ENCODE data around the gene HBE1. TPM values are rescaled to one million over a fixed set of nuclear protein-coding genes. Genes with fewer than 3 reads are reported as not detected.

Gene HBE1
- total and polyA plus RNA-seq, 2 of the 8 experiments (the other 6 are each of a cell fraction or from before 2014, with no cell fraction given) = 0.39 TPM; not detected in 1

DNA sequence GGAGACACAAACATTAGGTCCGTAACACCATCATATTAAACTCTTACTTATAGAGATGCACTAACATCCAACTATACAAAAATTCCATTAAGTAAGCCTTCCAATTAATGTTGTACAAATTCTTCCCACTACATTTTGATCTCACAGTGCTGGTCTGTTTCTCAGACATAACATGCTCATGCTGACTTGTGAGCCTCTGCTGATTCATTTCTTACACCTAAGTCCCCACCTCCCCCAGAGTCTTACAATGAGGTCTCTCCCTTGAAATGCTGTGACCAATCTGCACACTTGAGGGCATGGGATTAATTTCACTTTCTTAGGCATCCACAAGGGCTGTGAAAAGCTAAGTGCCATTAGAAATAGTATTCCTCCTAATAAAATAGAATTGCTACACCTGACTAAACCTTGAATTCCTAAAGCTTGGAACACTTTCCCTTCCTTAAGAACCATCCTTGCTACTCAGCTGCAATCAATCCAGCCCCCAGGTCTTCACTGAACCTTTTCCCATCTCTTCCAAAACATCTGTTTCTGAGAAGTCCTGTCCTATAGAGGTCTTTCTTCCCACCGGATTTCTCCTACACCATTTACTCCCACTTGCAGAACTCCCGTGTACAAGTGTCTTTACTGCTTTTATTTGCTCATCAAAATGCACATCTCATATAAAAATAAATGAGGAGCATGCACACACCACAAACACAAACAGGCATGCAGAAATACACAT is 22.1 kb downstream of the HBE1 start (continued):
- TF ChIP-seq NANOG (IDR thresholded peaks at IDR 0.05; ENCODE audit: insufficient read depth, low read depth, low read length, poor library complexity, severe bottlenecking) = no peak
- no peak for TF ChIP-seq POLR2A (IDR thresholded peaks at IDR 0.05; ENCODE audit: control extremely low read depth in 1 of 2, low read depth in 2 of 2, low read length in 2 of 2)
- no peak for TF ChIP-seq CEBPB (IDR thresholded peaks at IDR 0.05; ENCODE audit: low read depth, low read length)
- no peak for TF ChIP-seq EZH2 (IDR thresholded peaks at IDR 0.05; ENCODE audit: low read depth, low read length, severe bottlenecking)
- no peak for TF ChIP-seq MAFK (IDR thresholded peaks at IDR 0.05; ENCODE audit: low read depth, low read length)
- no peak for TF ChIP-seq ZNF274 (IDR thresholded peaks at IDR 0.05; ENCODE audit: borderline replicate concordance, extremely low read depth, low read length)

Data from H1 (cell line).